NCI-H2227 (cell line): ENCODE measurements around the gene NANS.
"Not testable (repeated sequence)": the region's sequence is repeated elsewhere in the genome, so short reads cannot be mapped to it uniquely, and the experiment has no call there.

Source experiments
- DNase-seq: peaks from one replicate; lab custom pipeline; 2025; ENCODE audit not compliant: unreplicated experiment; lab: John Stamatoyannopoulos, UW

Gene NANS

DNA sequence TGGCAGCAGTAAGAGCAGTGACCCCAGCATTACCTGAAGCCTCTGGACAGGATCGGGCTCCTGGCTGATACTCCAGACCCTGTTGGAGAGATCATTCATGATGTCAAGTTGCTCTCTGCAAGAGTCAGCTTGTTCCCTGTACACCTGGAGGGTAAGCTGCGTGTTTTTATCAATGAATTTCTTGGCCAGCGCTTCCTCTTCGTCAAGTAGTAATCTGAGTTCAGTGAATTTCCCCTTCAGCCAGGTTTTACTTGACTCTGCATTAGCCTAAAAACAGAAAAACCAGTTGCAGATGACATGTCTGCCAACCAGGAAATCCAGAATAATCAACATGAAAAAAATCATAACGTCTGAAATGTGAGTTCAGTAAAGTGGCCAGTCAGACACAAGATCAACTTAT is 43.4 kb downstream of the NANS start:
- DNase-seq: no peak

DNA sequence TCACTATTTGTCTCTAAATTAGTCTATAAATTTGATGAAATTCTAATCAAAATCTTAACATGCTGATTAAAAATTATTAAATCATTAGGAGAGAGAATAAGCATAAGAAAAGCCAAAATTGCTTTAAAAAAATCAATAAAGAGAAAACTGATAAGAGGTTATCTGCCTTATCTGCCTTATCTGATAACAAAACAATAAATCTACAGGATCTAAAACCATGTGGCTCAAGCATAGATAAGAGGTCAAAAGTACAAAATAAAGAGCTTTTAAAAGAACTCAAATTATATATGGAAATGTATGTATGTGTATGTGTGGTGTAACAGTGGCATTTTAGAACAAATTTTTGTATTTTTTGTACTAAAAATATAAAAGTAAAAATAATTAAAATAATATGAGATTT is 43.9 kb downstream of the NANS start:
- no peak for DNase-seq

DNA sequence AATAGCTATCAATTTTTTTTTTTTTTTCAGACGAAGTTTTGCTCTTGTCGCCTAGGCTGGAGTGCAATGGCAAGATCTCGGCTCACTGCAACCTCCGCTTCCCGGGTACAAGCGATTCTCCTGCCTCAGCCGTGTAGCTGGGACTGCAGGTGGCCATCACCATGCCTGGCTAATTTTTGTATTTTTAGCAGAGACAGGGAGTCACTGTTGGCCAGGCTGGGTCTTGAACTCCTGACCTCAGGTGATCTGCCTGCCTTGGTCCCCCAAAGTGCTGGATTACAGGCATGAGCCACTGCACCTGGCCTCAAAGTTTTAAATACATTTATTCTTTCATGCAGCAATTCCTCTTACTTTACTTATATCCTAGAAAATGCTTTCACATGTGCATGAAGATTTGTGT is 44.9 kb downstream of the NANS start:
- no peak for DNase-seq

DNA sequence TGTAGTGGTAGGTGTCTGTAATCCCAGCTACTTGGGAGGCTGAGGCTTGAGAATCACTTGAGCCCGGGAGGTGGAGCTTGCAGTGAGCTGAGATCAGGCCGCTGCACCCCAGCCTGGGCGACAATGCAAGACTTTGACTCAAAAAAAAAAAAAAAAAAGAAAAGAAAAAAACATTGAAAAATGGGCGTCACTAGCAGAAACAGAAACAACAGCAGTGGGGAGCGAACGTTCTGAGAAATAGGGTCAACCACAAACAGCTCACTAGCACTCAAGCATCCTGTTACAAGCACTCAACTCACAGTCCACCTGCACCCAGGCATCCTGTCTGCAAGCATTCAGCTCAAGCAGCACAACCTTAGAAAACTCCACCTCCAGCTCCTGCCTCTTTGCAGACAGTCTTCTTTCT is 45.3 kb downstream of the NANS start:
- DNase-seq: peak; percentile 24

DNA sequence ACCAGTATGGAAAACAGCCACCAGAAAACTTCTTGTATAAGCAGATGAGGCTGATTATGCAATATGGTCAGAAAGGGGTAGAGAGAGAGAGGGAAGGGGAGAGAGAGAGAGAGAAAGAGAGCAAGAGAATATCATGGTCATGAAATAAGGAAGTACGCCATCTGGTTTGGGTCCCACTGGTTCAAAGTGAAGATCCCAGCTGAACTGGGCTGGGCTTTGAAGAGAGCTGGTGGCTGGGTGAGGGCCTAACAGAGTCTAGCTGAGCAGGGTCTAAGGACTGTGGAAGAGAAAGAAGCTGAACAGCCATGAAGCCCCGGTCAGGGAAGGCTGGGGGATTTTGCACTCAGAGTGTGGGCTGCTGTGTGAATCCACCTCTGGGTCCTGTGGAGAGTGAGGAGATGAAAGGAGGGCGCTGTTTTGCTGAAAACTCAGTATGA is 47.9 kb downstream of the NANS start:
- no peak for DNase-seq

DNA sequence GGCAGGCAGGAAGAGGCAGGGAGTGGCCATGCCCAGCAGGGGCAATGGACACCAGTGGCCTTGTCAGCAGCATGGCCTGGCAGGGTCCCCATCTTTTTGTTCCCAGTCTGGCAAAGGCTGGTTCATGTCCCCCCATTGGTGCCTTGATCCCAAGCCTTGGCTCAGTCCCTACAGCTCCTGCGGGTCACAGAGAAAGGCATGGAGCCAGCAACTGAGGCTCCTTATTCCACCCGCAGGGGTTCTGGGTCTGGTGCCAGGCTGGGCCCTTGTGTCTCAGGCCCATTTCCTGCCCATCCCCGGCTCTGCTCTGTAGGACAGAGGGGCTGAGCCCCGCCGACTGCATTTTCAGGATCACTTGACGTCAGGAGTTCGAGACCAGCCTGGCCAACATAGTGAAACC is 48.5 kb downstream of the NANS start:
- no peak for DNase-seq

DNA sequence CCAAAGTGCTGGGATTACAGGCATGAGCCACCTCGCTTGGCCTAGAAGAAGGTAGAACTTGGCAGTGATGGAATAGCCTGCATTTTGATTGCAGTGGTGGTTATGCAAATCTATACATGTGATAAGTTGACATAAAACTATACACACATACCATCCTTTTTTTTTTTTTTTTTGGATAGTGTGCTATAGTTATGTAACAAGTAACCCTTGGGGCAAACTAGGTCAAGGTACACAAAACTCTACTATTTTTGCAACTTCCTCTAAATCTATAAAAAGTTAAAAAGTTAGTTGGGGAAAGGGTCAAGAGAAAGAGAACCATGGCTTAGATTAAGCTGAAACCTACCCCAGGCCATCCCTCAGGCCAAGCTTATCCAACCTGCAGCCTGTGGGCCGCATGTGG is 51.4 kb downstream of the NANS start:
- no peak for DNase-seq

DNA sequence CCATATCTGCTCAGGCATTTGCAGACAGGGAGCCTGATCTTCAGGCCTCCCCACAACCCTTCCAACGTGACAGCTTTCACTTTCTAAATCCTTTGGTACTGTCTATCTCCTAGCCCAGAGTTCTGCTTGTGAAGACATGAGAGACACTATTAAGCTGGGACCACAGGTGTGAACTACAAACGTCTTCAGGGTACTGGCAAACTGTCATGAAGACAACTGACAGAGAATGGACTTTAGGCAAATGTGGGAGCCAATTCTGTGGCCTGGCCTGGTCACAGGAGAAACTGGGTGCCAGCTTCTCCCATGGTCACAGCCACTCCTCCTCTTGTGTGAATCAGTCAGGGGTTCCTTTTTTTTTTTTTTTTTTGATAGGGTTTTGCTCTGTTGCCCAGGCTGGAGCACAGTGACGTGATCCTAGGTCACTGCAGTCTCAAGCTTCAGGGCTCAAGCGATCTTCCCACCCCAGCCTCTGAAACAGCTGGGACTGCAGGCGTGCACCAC is 52.0 kb downstream of the NANS start:
- DNase-seq: no peak

DNA sequence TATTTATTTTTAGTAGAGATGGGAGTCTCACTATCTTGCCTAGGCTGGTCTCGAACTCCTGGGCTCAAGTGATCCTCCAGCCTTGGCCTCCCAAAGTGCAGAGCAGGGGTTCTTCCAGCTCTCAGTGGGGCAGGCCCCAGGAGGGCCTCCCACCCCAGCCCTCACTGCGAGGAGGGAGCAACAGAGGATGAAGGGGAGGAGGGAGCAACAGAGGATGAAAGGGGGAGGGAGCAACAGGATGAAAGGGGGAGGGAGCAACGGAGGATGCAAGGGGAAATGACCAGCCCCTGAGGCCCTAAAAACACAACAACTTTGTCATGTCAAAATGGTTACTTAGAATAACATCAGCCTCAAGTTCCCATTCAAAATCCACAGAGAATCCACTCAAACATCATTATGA is 52.5 kb downstream of the NANS start:
- DNase-seq: no peak

DNA sequence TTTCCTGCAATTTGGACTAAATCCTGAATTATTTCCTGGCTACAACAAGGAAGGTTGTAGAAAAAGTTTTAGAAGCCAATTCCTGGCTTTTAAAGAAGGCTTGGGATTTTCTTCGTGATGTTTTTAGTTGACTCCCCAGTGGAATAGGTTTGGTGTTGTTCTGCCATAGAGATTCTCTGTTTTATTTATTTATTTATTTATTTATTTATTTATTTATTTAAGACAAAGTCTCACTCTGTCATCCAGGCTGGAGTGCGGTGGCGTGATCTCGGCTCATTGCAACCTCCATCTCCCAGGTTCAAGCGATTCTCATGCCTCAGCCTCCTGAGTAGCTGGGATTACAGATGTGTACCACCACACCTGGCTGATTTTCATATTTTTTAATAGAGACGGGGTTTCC is 60.6 kb downstream of the NANS start:
- not testable (repeated sequence) for DNase-seq

DNA sequence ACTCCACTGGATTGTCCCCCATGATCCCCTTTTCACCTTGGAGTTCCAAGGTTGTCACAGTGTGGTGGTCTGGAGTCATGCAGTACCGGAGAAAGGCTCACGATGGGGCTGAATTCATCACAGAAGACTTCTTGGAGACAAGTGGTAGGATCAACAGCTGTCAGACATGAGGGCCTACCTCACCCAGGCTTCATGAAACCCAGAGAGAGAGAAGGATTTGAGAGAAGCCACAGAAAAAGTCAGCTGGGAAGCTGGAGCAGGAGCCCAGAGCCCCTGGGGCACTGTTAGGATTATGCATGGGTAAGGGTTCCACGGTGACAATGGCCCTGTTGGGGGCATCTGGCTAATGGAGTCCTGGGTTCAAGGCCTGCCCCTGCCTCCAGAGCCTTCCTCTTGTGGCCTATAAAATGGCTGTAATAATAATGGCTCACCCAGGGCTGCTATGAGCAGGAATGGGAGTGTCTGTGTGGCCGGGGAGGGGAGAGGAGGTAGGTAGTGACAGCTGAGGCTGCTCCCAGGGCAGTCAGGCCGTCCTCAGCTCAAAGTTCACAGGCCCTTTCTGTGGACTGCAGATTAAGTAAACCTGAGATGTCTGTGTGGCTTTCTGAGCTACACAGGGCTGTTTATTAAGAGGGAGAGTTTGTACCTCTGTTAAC is 61.6 kb downstream of the NANS start:
- peak; percentile 22 for DNase-seq

DNA sequence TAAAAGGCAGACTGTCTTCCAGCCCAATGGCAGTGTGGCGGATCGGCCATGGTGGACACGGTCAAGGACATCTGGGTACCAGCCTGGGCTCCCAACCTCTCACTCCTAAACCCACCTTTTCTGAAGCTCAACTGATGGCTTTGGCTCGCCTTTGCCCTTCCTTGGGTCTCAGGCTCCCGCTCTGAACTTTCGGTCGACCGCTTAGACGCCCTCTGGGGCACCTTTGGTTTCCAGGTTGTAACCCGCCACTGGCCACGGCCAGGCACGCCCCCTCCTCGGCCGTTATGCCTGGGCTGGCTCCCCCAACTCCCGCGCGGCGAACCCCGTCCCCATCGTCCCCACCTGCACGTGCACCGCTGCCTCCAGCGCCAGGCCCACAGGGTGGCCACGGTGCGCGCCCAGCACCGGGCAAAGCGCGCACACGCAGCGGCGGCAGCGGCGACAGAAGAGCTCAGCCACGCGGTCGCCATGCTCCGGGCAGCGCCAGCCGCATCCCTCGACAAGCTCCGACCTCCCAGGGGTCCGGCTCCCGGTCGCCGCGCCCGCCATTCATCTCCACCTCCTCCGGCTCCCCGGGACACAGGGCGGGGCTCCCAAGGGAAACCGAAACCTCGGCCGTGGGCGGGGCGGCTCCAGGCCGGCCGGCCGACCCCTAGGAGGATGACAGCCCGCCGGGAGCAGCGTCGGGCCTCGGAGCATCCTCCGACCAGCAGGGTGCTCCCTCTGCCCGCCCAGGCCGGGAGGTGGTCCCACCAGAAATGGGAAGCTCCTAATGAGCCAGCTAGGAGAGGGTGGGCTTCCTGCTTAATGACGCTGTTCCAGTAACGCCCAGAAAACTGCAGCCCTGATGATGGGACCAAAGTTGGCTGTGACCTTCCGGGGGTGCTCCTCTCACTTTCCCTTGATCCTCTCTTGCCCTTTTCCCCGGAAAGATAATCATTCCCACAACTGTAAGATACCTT is 62.4 kb downstream of the NANS start, which contains the start of gene TRIM14:
Gene TRIM14 (minus strand): TSS at position 583 of the 962 bp plus-strand sequence. CDS start 34 bp downstream, at position 549.
- peak; percentile 53 for DNase-seq

DNA sequence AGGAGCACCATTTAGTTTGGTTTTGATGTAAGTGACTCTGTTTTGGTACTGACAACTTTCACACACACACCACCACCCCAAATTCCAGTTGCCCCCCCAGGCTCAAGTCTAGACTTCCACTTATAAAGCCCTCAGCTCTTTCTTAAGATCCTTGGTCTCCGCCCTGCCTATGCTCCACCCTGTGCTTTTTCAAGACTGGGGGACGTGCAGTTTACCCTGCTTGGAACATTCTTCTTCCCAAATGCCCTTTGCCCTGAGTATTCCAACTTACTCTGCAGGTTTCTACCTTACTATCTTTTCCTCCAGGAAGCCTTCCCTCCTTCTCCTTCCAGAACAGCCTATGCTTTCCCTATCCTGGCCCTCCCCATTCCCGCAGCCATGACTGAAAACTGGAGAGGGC is 63.9 kb downstream of the NANS start:
- no peak for DNase-seq

DNA sequence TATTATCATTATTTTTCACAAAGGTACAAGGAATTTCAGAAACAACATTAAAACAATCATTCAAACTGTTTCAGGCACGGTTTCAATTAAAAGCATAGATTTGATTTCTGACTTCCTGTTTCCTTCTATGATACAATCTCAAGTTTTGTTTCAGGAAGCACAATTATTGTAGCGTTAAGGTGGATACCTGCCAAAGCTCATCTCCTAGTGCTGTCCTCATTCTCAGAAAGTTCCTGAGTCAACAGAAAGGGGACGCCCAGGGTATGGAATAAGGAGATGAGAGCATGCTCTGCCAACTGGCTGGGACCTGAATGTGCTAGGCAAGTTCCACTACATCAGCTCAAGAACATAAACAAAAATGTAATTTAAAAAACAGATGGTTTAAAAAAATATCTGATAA is 64.5 kb downstream of the NANS start:
- no peak for DNase-seq

DNA sequence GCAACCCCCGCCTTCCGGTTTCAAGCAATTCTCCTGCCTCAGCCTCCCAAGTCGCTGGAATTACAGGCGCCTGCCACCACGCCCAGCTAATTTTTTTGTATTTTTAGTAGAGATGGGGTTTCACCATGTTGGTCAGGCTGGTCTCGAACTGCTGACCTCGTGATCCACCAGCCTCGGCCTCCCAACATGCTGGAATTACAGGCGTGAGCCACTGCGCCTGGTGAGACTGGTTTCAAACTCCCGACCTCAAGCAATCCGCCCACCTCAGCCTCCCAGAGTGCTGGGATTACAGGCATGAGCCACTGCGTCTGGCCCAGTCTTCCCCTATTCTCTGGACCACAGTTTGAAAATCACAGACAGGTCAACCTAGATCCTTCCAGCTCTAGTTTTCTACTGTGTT is 67.6 kb downstream of the NANS start:
- not testable (repeated sequence) for DNase-seq

DNA sequence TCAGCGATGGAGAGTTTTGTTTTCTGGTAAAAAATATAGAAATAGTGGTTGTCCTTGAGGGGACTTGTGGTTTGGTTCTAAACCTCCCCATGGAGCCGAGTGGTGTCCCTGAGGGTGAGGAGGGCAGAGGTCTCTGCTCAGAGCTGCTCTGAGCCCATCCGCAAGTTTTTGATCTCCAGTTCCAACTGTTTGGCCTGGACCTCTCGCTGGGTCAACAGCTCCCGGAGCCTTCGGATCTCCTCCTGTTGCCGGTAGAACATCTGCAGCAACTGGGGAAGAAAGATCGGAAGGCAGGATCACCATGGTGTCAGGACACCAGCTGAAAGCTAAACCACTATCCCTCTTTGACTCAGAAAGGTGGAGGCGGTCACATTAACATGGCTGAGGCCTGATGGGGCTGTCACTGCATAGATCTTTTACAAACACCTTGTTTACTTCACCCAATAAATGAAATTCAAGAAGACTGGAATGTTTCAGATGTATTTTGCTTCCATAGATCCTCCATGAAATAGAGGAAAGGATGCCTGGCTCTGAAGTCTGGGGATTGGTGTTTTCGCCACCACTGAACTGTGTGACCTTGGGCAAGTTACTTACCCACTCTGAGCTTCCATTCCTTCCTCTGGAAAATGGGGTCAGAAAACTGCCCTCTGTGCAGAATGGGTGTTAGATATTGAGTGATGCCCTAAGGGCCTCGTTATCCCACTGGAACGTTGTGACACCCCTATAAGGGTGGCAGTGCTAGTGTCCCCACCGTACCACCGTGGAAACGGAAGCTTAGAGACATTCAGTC is 68.3 kb downstream of the NANS start:
- DNase-seq: no peak

DNA sequence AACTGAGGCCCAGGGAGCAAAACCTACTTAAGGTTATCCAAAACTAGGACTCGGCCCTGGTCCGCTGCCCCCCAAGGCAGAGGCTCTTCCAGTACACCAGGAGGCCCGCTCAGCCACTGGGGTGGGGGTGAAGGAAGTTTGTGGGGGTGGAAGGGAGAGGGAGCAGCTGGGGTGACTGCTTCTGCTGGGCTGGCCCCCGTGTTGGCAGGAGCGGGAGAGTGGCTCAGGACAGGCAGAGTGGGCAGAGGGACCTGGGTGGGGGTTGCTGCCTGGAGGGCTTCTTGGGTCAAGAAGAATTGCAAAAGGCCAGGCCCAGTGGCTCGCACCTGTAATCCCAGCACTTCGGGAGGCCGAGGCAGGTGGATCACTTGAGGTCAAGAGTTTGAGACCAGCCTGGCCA is 70.7 kb downstream of the NANS start:
- no peak for DNase-seq

DNA sequence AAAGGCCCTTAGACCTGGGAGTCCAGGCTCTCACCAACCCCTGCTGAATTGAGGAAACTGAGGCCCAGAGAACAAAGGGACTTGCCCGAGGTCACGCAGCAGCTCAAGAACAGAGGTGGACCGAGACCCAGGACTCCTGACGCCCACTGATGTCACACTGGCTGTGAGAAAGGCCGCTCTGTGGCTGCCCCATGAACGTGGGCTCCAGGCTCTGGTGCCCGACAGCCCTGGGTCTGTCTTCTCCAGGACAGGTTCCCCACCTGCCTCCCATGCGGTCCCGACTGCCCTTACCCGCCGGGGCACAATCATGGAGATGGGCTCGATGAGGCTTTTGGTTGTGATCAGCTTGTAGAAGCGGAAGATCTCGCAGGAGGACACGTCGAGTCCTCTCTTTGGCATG is 71.8 kb downstream of the NANS start:
- no peak for DNase-seq

DNA sequence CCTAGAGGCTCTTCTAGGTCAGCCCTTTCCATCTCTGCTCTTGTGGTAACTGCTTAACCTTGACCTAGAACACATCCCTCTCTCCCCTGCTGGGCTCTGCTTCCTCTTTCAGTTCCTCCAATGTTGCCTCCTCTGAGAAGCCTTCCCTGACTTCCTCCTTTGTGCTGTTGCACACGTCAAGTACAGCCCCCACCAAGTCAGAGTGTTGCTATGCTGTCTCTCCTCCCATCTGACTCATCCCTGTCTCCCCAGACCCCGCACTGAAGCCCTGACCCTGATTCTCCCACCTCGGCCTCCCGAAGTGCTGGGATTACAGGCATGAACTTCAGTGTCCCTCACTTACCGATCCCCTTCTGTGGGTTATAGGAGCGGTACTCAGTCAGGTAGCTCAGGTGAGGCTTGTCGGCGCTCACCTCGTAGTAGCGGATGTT is 72.9 kb downstream of the NANS start:
- no peak for DNase-seq

DNA sequence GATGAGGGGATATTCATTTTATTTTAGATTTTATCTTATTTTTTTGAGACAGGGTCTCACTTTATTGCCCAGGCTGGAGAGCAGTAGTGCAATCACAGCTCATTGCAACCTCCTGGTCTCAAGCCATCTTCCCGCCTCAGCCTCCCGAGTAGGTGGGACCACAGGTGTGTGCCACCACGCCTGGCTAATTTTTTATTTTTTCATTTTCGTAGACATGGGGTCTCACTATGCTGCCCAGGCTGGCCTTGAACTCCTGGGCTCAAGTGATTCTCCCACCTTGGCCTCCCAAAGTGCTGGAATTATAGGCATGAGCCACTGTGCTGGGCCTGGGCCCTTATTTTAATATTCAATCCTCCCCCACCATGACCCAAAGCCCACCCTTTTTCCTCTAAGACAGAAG is 73.5 kb downstream of the NANS start:
- not testable (repeated sequence) for DNase-seq

DNA sequence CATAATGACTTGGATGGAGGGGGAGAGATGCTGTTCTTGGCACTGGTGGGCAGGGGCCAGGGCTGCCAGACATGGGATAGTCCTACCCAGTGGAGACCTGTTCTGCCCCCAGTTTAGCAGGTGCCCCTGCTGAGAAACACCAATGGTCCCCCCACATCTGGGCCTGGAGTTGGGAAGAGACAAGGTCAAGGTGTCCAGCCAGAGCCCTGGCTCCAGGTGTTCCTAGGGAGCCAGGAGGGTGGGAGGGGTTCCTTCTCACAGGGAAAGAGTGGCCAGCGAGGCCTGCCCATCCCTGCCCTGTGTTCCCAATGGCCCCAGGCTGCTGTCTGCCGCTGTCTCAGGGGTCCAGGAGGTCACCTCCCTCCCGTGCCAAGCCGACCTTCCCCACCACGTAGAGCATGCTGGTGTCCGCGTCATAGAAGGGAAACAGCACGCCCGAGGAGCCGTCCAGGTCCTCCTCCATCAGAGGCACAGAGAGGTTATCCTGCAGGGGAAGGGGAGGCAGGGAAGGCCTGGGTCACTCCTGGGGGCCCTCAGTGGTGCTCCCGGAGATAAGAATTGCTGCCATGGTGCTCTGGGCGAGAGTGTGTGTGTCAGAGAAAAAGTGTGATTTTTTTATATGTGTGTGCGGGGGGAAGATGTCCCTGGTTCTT is 74.2 kb downstream of the NANS start:
- no peak for DNase-seq
